Transverse colon (tissue), 4 donors: ENCODE results near the gene INTS6L.

Source experiments
- EP300 ChIP-seq: sonication (generic); formaldehyde crosslinking; IDR thresholded peaks from one replicate; pipeline ENCODE4 v1.6.1; 2017; ENCODE audit warnings: antibody characterized with exemption, low read depth
- POLR2AphosphoS5 ChIP-seq, 3 donors: sonication (generic); formaldehyde crosslinking; IDR thresholded peaks; one replicate each; pipeline ENCODE4 v1.6.1; 2016; ENCODE audit warnings: antibody characterized with exemption in 3 of 3
- TF ChIP-seq, protein P1 (sequence below), 5 experiments: fragments of 200-600 bp in 3 of 5; fragments of 450-650 bp in 2 of 5; sonication (generic) in 3 of 5; IDR thresholded peaks; 1 replicate in 2 of 5; 2 replicates in 3 of 5; pipeline ENCODE4 v1.5.1; 2016 to 2017; ENCODE audit warnings: antibody characterized with exemption in 5 of 5, inconsistent platforms in 3 of 5, mild to moderate bottlenecking in 2 of 5, moderate library complexity in 1 of 5

DNA sequence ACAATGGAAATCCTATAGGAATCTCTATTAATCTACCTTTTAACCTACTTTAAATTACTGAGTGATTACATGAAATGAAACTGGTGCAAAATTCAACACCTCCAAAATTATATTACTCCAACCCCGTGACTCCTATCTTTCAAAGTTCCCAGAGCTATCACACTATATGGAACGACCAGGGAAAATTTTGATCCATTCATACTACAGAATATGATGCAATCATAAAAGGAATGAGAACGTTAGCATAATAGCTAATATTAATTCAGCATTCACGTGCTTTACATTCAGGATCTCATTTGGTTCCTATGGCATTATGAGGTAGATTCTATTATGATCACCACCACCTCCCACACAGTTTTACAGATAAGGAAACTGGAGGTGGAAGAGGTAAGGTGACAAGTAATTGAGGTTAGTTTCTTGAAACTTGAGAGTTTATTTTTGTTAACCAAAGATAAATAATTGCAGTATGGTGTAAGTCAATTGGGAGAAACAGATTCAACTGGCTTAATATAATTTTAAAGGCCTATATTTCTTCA, 29.4 kb upstream of the INTS6L start:
- TF ChIP-seq, protein P1, sequence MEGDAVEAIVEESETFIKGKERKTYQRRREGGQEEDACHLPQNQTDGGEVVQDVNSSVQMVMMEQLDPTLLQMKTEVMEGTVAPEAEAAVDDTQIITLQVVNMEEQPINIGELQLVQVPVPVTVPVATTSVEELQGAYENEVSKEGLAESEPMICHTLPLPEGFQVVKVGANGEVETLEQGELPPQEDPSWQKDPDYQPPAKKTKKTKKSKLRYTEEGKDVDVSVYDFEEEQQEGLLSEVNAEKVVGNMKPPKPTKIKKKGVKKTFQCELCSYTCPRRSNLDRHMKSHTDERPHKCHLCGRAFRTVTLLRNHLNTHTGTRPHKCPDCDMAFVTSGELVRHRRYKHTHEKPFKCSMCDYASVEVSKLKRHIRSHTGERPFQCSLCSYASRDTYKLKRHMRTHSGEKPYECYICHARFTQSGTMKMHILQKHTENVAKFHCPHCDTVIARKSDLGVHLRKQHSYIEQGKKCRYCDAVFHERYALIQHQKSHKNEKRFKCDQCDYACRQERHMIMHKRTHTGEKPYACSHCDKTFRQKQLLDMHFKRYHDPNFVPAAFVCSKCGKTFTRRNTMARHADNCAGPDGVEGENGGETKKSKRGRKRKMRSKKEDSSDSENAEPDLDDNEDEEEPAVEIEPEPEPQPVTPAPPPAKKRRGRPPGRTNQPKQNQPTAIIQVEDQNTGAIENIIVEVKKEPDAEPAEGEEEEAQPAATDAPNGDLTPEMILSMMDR (IDR thresholded peaks at IDR 0.05): no peak
- TF ChIP-seq EP300: no peak
- no peak for TF ChIP-seq POLR2AphosphoS5 (IDR thresholded peaks at IDR 0.05)
